UCSD-AML1 (cell line): Measurements from ENCODE around the gene ZNF778.

Experiments used
- DNase-seq: peaks from one replicate; lab custom pipeline; 2025; ENCODE audit not compliant: unreplicated experiment; lab: John Stamatoyannopoulos, UW

ZNF778 gene

GRCh38 chr16:89217388-89218191 lies at the start of gene ZNF778:
TSS of gene ZNF778 (plus strand) at chr16:89217703. CDS start at chr16:89221128, 3,425 bp downstream.
- peak; percentile 87 for DNase-seq

- no peak for DNase-seq
These were observed 48.9 kb upstream of the ZNF778 start for GRCh38 chr16:89168381-89169189.

GRCh38 chr16:89169778-89170177 lies 47.7 kb upstream of the ZNF778 start:
- no peak for DNase-seq

GRCh38 chr16:89170346-89171215 lies 46.9 kb upstream of the ZNF778 start:
- DNase-seq, result no peak

- peak; percentile 95 for DNase-seq
These were observed 46.0 kb upstream of the ZNF778 start, which contains the start of gene CDH15 for GRCh38 chr16:89171216-89172170. TSS of gene CDH15 (plus strand) at chr16:89171748. CDS start at chr16:89171832, 84 bp downstream.

GRCh38 chr16:89172171-89172527 lies 45.4 kb upstream of the ZNF778 start:
- no peak for DNase-seq

GRCh38 chr16:89172528-89173173 lies 44.9 kb upstream of the ZNF778 start:
- no peak for DNase-seq

GRCh38 chr16:89173174-89173921 lies 44.2 kb upstream of the ZNF778 start:
- DNase-seq, result no peak

GRCh38 chr16:89174055-89174827 lies 43.3 kb upstream of the ZNF778 start:
- no peak for DNase-seq

GRCh38 chr16:89174877-89175276 lies 42.6 kb upstream of the ZNF778 start:
- DNase-seq, result no peak

GRCh38 chr16:89175280-89176146 lies 42.0 kb upstream of the ZNF778 start:
- DNase-seq, result no peak

GRCh38 chr16:89176147-89176690 lies 41.3 kb upstream of the ZNF778 start:
- DNase-seq, result no peak

GRCh38 chr16:89176717-89177116 lies 40.8 kb upstream of the ZNF778 start:
- DNase-seq, result no peak

GRCh38 chr16:89177501-89177900 lies 40.0 kb upstream of the ZNF778 start:
- no peak for DNase-seq

- DNase-seq, result no peak
These were observed 38.9 kb upstream of the ZNF778 start for GRCh38 chr16:89178453-89179147.

- DNase-seq, result no peak
These were observed 38.4 kb upstream of the ZNF778 start for GRCh38 chr16:89179148-89179484.
